HS-27A (cell line): Measurements from ENCODE around the gene ADD1.

Experiments used
- DNase-seq: peaks from one replicate; pipeline ENCODE4 v3.0.0-alpha.2; 2012; ENCODE audit warnings: low read depth, missing footprints

Gene ADD1

DNA sequence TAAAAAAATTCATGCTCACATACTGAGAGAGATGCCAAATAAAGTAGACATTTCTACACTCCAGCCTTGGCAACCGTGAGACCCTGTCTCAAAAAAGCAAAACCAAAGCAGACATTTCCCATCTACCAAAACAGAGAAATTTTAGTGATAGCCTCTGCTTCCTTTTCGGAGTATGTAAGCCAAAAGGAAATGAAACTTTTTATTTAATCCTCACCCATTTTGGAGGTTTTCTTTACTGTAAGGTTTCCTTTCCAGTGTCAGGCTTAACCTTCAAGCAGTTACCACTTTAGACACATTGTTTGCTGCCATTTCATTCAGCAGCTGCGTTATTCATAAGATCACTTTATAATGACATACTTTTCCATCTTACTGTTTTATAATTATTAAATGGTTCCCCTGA, 15.9 kb downstream of the ADD1 start:
- no peak for DNase-seq

DNA sequence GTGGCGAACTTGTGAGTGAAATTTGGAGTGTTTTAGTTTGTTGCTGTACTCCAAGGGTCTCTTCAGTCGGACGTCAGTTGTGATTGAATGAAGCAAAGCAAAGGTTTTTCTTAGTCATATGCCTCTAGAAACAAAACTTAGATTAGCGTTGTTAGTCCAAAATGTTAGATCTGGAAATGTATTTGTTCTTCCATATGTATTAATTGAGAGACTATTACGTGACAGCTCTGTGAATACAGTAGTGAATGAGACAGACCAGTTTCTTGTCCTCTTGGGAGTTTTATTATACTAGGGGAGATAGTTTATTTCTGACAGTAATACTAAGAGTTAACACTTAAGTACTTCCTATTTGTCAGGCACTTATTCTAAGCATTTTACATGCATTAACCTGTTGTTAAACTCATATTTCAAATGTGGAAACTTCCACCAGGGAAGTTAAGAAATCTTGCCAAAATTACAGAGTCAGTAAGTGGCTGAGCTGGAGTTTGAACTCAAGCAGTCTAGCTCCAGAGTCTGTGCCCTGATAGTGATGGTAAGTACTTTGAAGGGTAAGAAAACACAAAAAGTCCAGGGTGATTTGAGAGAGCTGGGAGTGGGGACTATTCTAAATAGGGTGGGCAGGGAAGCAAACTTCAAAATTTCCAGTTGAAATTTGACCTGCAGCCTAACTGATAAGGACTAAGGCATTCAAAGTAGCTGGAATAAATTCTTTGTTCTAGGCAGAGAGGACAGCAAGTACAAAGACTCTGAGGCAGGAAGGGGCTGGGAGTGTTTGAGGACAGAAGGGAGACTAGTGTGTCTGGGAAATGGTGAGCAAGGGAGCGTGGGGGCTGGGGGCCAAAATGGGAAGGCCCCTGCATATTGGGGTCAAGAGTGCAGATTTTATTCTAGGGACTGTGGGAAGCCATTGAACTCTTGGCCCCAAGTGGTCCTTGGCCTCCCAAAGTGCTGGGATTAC, 17.0 kb downstream of the ADD1 start:
- DNase-seq, result no peak

DNA sequence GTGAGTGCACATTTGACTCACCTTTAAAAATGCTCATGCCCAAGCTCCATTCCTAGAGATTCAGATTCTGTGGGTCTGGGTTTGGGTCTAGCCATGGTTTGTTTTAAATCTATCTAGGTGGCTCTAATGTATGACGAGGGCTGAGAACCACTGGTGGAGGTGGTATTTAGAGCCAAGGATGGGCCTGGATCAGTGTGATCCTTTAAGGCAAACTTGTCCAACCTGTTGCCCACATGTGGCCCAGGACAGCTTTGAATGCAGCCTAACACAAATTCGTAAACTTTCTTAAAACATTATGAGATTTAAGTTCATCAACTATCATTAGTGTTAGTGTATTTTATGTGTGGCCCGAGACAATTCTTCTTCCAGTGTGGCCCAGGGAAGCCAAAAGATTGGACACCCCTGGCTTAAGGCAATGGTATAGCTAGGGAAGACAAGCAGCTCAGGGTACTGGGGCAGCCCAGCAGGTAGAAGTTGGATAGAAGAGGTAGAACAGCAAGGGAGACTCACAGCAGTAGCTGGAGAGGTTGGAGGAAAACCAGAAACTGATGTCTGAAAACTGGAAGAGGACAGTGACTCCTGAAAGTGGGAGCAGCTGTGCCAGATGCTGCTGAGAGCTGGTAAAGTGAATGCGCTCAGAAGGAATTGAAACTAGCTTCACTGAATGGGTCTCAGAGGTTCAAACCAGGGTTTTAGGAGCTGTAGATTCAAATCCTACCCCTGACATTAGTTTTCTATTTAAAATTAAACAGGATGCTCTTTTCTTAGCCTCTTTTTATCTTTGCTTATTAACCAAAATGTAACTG, 18.2 kb downstream of the ADD1 start:
- no peak for DNase-seq

DNA sequence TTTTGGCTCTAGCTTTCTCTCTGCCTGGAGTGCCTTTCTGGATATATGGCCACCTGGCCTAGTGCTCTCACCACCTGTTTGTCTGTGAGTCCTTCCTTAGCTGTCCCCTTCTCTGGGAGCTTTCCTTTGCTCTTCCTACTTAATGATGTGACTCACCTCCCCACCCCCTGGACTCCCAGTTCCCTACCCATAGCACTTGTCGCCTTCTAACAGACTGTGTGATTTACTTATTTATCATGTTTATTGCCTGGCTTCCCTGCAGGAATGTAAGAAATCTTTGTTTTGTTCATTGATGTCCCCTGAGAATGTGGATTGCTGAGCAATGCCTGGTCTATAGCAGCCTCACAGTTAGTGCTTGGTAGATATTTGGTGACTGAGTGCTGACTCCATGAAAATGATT, 18.9 kb downstream of the ADD1 start:
- DNase-seq, result no peak

DNA sequence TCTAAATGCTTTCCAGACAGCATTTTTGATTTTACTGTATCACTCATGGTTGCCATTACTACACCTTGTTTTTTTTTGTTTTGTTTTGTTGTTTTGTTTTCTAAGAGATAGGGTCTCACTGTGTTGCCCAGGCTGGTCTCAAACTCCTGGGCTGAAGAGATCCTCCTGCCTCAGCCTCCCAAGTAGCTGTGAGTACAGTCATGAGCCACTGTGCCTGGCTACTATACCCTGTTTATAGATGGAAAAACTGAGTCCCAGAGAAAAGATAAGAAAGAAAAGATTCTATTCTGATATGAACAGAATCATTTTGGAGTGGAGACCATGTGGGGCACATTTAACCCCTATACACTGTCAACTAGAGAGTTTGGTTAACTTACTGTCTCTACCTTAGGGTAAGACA, 20.0 kb downstream of the ADD1 start:
- no peak for DNase-seq

DNA sequence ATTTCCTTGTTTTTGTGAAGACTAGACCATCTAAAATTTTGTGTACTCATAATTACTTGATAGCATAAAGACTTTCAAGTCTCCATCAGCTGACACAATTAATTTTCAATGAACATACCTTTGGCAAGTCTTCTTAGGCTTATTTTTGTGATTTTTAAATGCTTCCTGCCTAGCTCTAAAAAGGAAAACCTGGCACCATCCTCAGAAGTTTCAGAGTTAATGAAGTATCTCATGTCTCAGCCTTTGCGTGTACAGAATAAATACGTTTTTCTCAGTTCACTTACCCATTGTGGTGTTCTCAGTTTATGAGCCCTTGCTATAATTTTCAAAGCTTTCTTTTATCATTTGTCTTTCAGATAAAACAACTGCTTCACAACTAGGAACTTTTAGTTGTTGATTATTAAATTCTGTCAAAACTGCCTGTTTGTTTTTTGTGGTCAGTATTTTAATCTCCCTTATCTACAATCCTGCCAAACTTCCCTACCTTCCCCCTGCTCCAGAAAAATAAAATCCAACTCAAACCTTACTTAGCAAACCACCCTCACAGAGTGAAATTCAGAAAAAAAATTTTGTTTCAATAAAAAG, 21.6 kb downstream of the ADD1 start:
- DNase-seq, result no peak

DNA sequence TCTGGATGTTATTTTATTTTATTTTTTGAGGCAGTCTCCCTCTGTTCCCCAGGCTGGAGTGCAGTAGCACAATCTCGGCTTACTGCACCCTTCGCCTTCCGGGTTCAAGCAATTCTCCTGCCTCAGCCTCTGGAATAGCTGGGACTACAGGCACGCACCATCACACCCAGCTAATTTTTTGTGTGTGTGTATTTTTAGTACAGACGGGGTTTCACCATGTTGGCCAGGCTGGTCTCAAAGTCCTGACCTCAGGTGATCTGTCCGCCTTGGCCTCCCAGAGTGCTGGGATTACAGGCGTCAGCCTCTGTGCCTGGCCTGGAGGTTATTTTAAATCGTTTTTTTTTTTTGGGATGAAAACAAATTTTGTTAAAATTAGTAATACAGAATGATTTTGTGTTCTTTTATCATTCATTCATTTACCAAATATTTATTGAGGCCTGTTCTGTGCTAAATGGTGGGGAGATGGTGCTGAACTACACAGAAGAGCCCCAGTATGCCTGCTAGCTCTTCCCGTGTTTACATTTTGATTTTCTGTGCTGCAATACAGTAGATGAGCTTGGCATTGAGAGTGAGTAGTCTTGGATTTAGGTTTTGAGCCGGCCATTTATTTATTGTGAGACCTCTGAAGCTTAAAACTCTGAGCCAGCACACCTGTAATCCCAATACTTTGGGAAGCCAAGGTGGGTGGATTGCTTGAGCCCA, 22.7 kb downstream of the ADD1 start:
- no peak for DNase-seq

DNA sequence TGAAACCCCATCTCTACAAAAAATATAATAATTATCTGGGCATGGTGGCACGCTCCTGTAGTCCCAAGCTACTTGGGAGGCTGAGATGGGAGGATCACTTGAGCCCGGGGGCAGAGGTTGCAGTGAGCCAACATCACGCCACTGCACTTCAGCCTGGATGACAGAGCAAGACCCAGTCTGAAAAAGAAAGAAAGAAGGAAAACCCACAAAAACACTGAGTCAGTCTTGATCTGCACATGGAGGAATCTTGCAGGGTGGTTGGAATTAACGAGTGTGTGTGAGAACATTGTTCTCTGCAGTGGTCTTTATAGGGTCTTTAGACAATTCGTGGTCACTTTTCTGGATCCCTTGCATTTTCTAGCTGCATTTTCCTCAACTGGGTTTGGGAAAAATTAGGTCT, 23.2 kb downstream of the ADD1 start:
- no peak for DNase-seq

DNA sequence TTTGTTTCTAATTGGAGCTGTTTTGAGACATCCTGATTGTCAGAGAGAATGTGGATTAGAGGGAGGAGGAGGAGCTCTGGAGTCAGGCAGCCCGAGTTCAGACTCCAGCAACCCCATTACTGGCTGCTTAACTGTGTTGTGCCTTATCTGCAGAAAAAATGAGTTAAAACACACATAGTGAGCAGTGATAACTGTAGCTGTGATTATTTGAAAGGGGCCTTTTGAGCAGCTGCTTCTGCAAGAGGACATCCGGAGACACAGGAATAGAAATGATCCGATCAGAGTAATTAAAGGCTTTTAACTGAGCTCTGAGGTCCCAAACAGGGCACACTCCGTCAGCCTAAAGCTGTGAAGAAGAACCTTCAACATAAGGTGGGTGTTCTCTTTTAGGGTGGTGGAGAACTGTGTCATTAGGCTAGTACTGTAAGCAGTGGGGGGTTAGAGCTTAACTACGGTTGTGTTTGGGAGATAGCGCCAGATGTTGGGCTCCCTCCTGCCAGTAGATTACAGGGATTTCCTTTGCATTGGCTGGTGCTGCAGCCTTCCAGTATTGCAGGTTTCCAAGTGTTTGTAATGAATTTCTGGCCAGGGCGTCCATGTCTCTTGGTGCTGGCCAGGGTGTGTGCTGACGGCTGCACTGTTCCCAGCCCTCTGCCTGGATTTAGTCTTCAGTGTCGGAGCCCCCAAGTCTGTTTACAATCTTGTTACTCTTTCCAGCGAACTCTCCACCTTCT, 24.3 kb downstream of the ADD1 start:
- DNase-seq, result no peak

DNA sequence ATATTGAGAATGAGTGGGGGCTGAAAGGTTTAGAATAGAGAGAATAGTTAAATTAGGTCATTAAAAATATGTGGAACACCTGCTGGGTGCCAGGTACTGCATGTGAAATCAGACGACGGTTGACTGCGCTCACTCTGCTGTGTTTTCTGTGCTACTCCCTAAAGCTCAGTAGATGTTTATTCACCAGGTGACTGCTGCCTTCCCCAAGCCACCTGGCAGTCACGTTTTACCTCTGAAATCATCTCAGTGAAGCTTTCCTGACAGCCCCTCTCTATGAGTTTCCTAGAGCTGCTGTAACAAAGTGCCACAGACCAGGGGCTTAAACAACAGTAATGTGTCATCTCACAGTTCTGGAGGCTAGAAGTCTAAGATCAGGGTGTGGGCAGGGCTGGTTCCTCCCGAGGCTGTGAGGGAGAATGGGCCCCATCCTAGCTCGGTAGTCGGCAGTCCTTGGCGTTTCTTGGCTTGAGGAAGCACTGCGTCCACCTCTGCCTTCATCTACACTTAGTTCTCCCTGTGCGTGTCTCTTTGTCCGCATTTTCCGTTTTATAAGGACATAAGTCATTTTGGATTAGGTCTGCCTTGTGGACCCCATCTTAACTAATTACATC, 25.3 kb downstream of the ADD1 start:
- DNase-seq, result no peak

DNA sequence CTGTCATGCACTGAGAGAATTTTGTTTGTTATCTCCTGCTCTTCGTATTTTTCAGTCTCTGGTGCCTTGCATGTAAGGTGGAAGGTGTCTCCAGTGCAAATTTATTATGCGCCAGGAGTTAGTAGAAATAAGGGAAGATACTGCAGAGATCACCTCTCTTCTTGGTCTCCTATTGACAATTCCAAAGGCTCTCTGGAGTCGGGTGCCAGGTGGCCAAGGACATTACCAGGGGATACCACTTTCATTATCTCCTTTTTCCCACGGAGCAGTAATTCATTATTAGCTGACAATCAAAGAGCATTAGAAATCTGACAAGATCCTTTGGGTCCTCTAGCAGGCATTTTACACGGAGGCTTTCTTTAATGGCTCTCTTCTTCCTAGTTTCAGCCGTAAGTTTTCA, 26.0 kb downstream of the ADD1 start:
- DNase-seq, result no peak

DNA sequence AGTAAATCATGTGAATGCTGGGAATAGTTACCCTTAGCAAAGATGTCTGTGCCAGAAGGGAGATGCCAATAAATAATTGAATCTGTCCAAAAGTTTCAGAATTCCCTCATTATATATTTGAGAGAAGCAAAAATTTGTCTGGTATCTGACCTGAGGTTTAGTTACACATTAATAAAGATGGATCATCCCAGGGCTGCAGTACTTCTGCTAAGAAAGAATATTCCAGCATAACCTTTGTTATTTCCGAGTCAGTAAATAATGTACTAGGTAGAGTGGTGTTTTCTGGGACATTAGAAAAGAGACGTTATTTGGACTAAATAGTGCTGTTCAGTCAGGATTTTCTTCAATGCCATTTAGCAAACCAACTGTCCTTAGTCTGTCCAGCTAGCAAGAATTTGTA, 26.4 kb downstream of the ADD1 start:
- DNase-seq, result no peak

DNA sequence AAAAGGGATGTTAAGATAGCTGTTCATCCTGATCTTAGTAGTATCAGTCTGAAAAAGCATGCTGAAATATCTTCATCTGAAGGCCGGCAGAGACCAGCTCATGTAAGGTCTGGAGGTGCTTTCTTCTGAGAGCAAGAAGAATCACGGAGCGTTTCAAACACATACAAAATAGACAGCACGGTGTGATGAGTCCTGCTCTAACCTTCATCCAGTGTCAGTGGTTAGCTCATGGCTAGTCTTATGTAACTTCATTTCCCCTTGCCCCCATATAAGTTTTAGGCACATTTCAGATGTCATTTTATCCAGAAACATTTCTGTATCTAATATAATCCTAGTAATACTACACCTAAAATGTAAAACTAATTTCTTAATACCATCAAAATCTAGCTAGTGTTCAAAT, 27.8 kb downstream of the ADD1 start:
- no peak for DNase-seq

DNA sequence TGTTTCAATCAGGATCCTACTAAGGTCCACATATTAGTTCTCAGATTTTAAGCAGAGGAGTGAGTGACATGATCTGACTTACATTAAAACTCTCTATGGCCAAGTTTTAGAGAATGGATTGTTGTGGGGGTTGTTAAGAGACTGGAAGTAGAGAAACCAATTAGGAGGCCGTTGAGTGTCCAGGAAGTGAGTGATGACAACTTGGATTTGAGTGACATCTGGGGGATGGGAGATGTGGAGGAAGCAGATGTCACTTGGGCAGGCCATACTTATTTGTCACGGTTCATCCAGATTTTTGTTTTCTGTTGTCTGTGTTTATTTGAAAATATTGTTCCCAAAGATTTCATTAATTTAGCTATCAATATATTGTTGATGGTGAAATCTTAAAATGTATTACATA, 28.3 kb downstream of the ADD1 start:
- no peak for DNase-seq

DNA sequence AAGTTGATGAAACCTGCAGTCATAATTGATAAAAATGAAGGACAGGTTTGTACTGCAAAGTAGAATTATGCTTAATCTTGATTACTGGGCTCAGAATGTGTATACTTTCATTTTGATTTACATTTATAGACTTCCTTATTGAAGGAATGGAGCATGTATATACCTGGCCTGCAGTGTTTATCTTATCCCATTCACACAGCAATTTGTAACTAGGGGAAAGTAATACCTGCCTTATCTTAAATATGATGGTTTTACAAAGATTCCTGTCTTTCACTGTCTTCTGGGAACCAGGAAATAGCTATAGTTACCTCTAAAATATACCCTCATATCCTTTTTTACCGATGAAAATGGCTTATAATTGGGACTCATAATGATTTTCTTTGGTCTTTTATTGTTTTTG, 29.7 kb downstream of the ADD1 start:
- no peak for DNase-seq

DNA sequence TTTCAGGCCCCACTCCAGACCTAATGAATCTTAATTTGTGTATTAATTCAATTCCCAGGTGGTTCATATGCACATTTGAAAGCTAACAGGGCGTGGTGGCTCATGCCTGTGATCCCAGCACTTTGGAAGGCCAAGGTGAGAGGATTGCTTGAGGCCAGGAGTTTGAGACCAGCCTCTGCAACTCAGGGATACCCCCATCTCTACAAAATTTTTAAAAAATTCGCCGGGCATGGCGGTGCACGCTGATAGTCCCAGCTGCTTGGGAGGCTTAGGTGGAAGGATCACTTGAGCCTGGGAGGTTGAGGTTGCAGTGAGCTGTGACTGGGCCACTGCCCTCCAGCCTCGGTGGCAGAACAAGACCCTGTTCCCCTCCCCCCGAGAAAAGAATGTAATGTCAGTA, 31.2 kb downstream of the ADD1 start:
- no peak for DNase-seq

DNA sequence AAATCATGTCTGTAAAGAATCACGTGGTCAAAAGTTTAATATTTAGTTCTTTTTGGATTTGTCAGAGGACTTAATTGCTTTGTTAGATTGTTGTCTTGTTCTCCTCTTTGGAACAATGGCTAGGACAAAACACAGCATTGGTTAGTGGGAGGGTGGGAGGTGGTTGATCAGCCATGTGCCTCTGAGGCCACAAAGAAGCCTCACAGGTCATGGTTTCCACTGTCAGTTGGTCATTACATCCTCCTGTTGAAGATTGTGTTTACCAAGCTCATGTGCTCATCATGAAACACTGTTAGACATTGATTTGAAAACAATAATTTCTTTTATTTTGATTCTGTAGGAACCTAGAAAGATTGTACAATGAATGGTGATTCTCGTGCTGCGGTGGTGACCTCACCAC, 31.9 kb downstream of the ADD1 start:
- DNase-seq, result no peak

DNA sequence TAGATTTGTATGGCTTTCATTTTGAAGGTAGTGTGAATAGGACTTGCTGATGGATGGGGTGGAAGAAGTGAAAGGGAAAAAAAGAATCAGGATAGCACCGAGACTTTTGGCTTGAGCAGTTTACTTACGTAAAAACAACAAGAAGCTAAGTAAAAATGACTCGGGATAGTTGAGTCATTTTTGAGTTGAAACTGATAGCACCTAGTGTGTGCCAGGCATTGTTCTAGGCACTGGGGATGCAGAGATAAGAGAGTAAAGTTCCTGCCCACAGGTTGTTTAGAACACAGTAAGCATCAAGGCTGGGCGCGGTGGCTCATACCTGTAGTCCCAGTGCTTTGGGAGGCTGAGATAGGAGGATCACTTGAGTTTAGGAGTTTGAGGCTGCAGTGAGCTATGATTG, 34.7 kb downstream of the ADD1 start:
- DNase-seq, result no peak

DNA sequence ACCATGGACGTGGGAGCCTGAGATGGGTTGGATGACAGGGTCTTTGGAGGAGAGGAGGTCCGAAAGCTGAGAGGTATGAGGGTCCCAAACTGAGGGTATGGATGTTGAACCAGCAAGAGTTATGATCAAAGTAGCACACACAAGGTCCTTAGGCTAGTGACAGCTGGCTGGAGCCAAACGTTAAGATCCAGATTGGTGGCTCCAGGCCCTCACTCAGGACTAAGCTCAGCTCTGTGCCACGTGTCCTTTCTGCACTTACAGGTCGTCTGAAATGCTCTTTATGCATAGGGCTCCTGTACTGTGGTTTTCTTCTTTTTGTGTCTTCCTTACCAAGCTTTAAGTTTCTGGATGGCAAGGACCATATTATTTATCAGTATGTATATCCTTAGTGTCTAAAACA, 35.4 kb downstream of the ADD1 start:
- no peak for DNase-seq

DNA sequence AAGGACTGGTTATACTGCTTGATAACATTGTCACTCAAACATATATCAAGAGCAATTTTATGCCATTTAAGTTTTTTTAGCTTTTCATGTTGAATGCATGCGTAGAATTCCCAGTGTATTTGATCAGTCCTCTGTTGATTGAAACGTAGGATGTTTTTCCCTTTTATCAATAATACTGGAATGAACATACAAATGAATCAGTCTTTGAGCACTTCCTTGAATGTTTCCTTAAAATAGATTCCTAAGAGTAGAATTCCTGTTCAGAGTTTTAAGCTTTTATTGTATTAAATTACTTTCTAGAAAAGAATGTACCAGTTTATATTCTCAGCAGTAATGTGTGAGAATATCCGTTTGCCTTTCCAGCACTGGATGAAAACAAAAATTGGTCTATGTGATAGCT, 37.8 kb downstream of the ADD1 start:
- no peak for DNase-seq

DNA sequence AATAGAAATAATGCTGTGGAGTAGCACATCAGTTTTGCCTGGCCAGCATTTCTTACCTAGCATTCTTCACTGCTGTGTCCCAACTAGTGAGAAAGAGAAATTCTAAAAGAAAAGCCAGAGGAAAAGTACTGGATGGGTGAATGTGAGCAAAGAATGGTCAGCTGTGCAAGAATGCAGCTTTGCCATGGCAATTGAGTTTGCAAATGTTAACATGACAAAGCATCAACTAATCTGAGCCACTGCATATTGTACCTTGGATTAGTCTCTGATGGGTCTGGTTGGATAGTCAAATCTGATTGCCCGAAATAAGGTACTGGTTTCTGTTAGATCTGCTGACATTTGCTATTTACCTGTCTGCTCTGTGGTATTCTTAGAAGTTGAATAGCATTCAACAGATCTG, 38.7 kb downstream of the ADD1 start:
- no peak for DNase-seq
